HEK293 (cell line): ENCODE data around the gene PDE4D.

Experiments
- CTCF ChIA-PET: fragments of 350-600 bp; formaldehyde crosslinking; extraction: SDS; loops from one replicate; lab custom pipeline; 2021; ENCODE audit warnings: antibody characterized with exemption; lab: Yijun Ruan, JAX
- POLR2A ChIA-PET: fragments of 300-600 bp; formaldehyde crosslinking; extraction: SDS; loops from one replicate; lab custom pipeline; 2020; ENCODE audit warnings: antibody characterized with exemption, inconsistent platforms; lab: Yijun Ruan, JAX
- H3K27ac ChIP-seq: fragments of 200-500 bp; sonication (Bioruptor generic); 2 replicates; pipeline ENCODE4 v1.5.1; 2014; ENCODE audit warnings: low read depth, low read length, control low read depth, inconsistent platforms; ENCODE audit errors: extremely low read depth
- H3K36me3 ChIP-seq, 2 experiments: fragments of 200-500 bp in 1 of 2; sonication (Bioruptor generic) in 1 of 2; 1 replicate in 1 of 2; 2 replicates in 1 of 2; pipeline ENCODE4 v1.5.1; 2014 to 2017; ENCODE audit warnings: inconsistent platforms in 2 of 2, low read length in 2 of 2; ENCODE audit not compliant: control insufficient read depth in 2 of 2, insufficient read depth in 1 of 2
- H3K4me1 ChIP-seq: fragments of 200-500 bp; sonication (Bioruptor generic); 2 replicates; pipeline ENCODE4 v1.5.1; 2014; ENCODE audit warnings: mild to moderate bottlenecking, low read length, inconsistent platforms; ENCODE audit not compliant: control insufficient read depth, insufficient read depth
- H3K4me3 ChIP-seq: 2 replicates; pipeline ENCODE4 v1.5.1; 2011; ENCODE audit warnings: low read depth, mild to moderate bottlenecking, control low read depth, low read length, moderate library complexity
- H3K9me3 ChIP-seq: fragments of 200-500 bp; sonication (Bioruptor generic); 2 replicates; pipeline ENCODE4 v1.5.1; 2014; ENCODE audit warnings: low read depth, low read length, inconsistent platforms; ENCODE audit not compliant: control insufficient read depth, insufficient read depth
- IKZF3 ChIP-seq: fragments of 450-650 bp; IDR thresholded peaks from 2 replicates; pipeline ENCODE4 v1.5.0; 2018; ENCODE audit warnings: missing biosample characterization, mild to moderate bottlenecking, missing genetic modification characterization, moderate library complexity
- REST ChIP-seq: fragments of 450-650 bp; formaldehyde crosslinking; IDR thresholded peaks from 2 replicates; pipeline ENCODE4 v1.5.1; 2016; ENCODE audit warnings: missing biosample characterization, missing genetic modification characterization
- SETDB1 ChIP-seq: IDR thresholded peaks from one replicate; pipeline ENCODE4 v1.6.1; 2017; ENCODE audit warnings: mild to moderate bottlenecking, low read length, moderate library complexity, mixed read lengths; ENCODE audit not compliant: insufficient read length
- SP2 ChIP-seq: fragments of 450-650 bp; formaldehyde crosslinking; IDR thresholded peaks from 2 replicates; pipeline ENCODE4 v1.5.1; 2016; ENCODE audit warnings: missing biosample characterization, missing genetic modification characterization
- TSHZ1 ChIP-seq: fragments of 450-650 bp; formaldehyde crosslinking; IDR thresholded peaks from 2 replicates; pipeline ENCODE4 v1.5.1; 2016; ENCODE audit warnings: missing biosample characterization, missing genetic modification characterization, borderline replicate concordance
- ZBTB17 ChIP-seq: fragments of 450-650 bp; formaldehyde crosslinking; IDR thresholded peaks from 2 replicates; pipeline ENCODE4 v1.5.1; 2016; ENCODE audit warnings: missing biosample characterization, missing genetic modification characterization
- ZBTB20 ChIP-seq: fragments of 450-650 bp; formaldehyde crosslinking; IDR thresholded peaks from 2 replicates; pipeline ENCODE4 v1.5.1; 2016; ENCODE audit warnings: missing biosample characterization, missing genetic modification characterization
- ZFP37 ChIP-seq: fragments of 450-650 bp; formaldehyde crosslinking; IDR thresholded peaks from 2 replicates; pipeline ENCODE4 v1.5.1; 2016; ENCODE audit warnings: missing biosample characterization, missing genetic modification characterization
- ZFP41 ChIP-seq: fragments of 450-650 bp; formaldehyde crosslinking; IDR thresholded peaks from 2 replicates; pipeline ENCODE4 v1.5.1; 2016; ENCODE audit warnings: missing biosample characterization, missing genetic modification characterization, borderline replicate concordance
- ZNF23 ChIP-seq: fragments of 450-650 bp; formaldehyde crosslinking; IDR thresholded peaks from 2 replicates; pipeline ENCODE4 v1.5.1; 2016; ENCODE audit warnings: missing biosample characterization, missing genetic modification characterization, borderline replicate concordance
- ZNF629 ChIP-seq: fragments of 450-650 bp; formaldehyde crosslinking; IDR thresholded peaks from 2 replicates; pipeline ENCODE4 v1.5.1; 2017; ENCODE audit warnings: missing biosample characterization, missing genetic modification characterization
- ZNF654 ChIP-seq: fragments of 450-650 bp; formaldehyde crosslinking; IDR thresholded peaks from 2 replicates; pipeline ENCODE4 v1.5.1; 2016; ENCODE audit warnings: low read depth, missing biosample characterization, missing genetic modification characterization
- ZNF670 ChIP-seq: fragments of 450-650 bp; formaldehyde crosslinking; IDR thresholded peaks from 2 replicates; pipeline ENCODE4 v1.5.1; 2016; ENCODE audit warnings: missing biosample characterization, missing genetic modification characterization, low read depth
- ZNF704 ChIP-seq: fragments of 450-650 bp; formaldehyde crosslinking; IDR thresholded peaks from 2 replicates; pipeline ENCODE4 v1.5.1; 2016; ENCODE audit warnings: missing biosample characterization, missing genetic modification characterization
- ZNF768 ChIP-seq: fragments of 450-650 bp; formaldehyde crosslinking; IDR thresholded peaks from 2 replicates; pipeline ENCODE4 v1.5.1; 2018; ENCODE audit warnings: missing biosample characterization, mild to moderate bottlenecking, missing genetic modification characterization
- ZNF791 ChIP-seq: fragments of 450-650 bp; formaldehyde crosslinking; IDR thresholded peaks from 2 replicates; pipeline ENCODE4 v1.5.1; 2016; ENCODE audit warnings: missing biosample characterization, missing genetic modification characterization
- ZXDB ChIP-seq: fragments of 450-650 bp; formaldehyde crosslinking; IDR thresholded peaks from 2 replicates; pipeline ENCODE4 v1.5.1; 2016; ENCODE audit warnings: missing biosample characterization, missing genetic modification characterization
- TF ChIP-seq, protein P1 (sequence below): fragments of 450-650 bp; IDR thresholded peaks from 2 replicates; pipeline ENCODE4 v1.5.1; 2018; ENCODE audit warnings: missing biosample characterization, mild to moderate bottlenecking, missing genetic modification characterization
- TF ChIP-seq, protein P2 (sequence below): fragments of 450-650 bp; formaldehyde crosslinking; IDR thresholded peaks from 2 replicates; pipeline ENCODE4 v1.5.1; 2016; ENCODE audit warnings: missing biosample characterization, missing genetic modification characterization

Gene PDE4D

GRCh38 chr5:59569608-59570334 is 323.8 kb downstream of the PDE4D start:
- Histone ChIP-seq H3K4me3 (no peak overlapping the region), H3K9me3 (no peaks in the 10 kb centered on the region), H3K27ac (no peak overlapping the region), H3K4me1 (peaks cover 4% of the 10 kb centered on the region), H3K36me3 (no peaks in the 10 kb centered on the region)
- ChIA-PET POLR2A (no interaction called here), CTCF (interaction anchor here (0.8 to 2.8 kb wide), 6 partner anchors 12 to 179 kb away, joined by 3 to 14 read pairs (median 6); no protein-coding TSS in a partner anchor)
- TF ChIP-seq, protein P1, sequence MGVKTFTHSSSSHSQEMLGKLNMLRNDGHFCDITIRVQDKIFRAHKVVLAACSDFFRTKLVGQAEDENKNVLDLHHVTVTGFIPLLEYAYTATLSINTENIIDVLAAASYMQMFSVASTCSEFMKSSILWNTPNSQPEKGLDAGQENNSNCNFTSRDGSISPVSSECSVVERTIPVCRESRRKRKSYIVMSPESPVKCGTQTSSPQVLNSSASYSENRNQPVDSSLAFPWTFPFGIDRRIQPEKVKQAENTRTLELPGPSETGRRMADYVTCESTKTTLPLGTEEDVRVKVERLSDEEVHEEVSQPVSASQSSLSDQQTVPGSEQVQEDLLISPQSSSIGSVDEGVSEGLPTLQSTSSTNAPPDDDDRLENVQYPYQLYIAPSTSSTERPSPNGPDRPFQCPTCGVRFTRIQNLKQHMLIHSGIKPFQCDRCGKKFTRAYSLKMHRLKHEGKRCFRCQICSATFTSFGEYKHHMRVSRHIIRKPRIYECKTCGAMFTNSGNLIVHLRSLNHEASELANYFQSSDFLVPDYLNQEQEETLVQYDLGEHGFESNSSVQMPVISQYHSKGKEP, result no peak
- no peak for TF ChIP-seq REST
- TF ChIP-seq ZFP37 (tag by site-specific recombination), result no peak
- no peak for TF ChIP-seq ZNF23 (tag by site-specific recombination)
- TF ChIP-seq SETDB1, result no peak
- no peak for TF ChIP-seq ZNF704 (tag by site-specific recombination)
- TF ChIP-seq ZNF768 (tag by site-specific recombination), result no peak
- TF ChIP-seq IKZF3 (tag by site-specific recombination), result no peak
- TF ChIP-seq, protein P2, sequence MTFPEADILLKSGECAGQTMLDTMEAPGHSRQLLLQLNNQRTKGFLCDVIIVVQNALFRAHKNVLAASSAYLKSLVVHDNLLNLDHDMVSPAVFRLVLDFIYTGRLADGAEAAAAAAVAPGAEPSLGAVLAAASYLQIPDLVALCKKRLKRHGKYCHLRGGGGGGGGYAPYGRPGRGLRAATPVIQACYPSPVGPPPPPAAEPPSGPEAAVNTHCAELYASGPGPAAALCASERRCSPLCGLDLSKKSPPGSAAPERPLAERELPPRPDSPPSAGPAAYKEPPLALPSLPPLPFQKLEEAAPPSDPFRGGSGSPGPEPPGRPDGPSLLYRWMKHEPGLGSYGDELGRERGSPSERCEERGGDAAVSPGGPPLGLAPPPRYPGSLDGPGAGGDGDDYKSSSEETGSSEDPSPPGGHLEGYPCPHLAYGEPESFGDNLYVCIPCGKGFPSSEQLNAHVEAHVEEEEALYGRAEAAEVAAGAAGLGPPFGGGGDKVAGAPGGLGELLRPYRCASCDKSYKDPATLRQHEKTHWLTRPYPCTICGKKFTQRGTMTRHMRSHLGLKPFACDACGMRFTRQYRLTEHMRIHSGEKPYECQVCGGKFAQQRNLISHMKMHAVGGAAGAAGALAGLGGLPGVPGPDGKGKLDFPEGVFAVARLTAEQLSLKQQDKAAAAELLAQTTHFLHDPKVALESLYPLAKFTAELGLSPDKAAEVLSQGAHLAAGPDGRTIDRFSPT (tag by site-specific recombination), result no peak
- TF ChIP-seq ZNF654, result no peak
- no peak for TF ChIP-seq ZFP41 (tag by site-specific recombination)
- no peak for TF ChIP-seq SP2 (tag by site-specific recombination)
- TF ChIP-seq ZNF629 (tag by site-specific recombination), result no peak
- TF ChIP-seq TSHZ1 (tag by site-specific recombination), result no peak
- TF ChIP-seq ZNF791, result no peak
- no peak for TF ChIP-seq ZXDB (tag by site-specific recombination)
- TF ChIP-seq ZBTB20 (tag by site-specific recombination), result no peak
- TF ChIP-seq ZNF670 (tag by site-specific recombination), result no peak
- TF ChIP-seq ZBTB17, result no peak
